HepG2 (cell line): ENCODE results near the gene TLNRD1. TPM values are rescaled to one million over a fixed set of nuclear protein-coding genes. Genes with fewer than 3 reads are reported as not detected.

ENCODE experiments used
- ATAC-seq: fragments of 200-7000 bp; cut with Tn5 transposase; 3 replicates; pipeline ENCODE4 v1.9.1; 2020; ENCODE audit warnings: mild to moderate bottlenecking, moderate library complexity
- BruUV-seq: library from RNA; stranded (reverse); fragments of 400-500 nt; replicated peaks from 2 replicates; lab custom pipeline; 2021; lab: Mats Ljungman, UMichigan
- CTCF ChIA-PET: fragments of 300-600 bp; formaldehyde crosslinking; extraction: SDS; loops from one replicate; lab custom pipeline; 2021; ENCODE audit warnings: low total read pairs, inconsistent platforms, low intra/inter-chr PET ratio; lab: Yijun Ruan, JAX
- POLR2A ChIA-PET: fragments of 350-600 bp; sonication (Branson Sonifier 250); formaldehyde crosslinking; loops from one replicate; lab custom pipeline; 2020; ENCODE audit warnings: antibody characterized with exemption, inconsistent platforms; lab: Yijun Ruan, JAX
- DNase-seq: peaks from one replicate; pipeline ENCODE4 v3.0.0-alpha.2; 2015; ENCODE audit warnings: low spot score
- FAIRE-seq: peaks from 3 replicates; lab custom pipeline; 2011; peaks lifted over from hg19 to GRCh38; lab: Jason Lieb, UNC
- H2AFZ ChIP-seq: one replicate; pipeline ENCODE4 v1.6.1; 2011; ENCODE audit warnings: low read length, inconsistent platforms
- H3K27ac ChIP-seq: fragments of 300-600 bp; 3 replicates; pipeline ENCODE4 v1.8.0; 2011; ENCODE audit warnings: mixed run types, mild to moderate bottlenecking, mixed read lengths, low read length, inconsistent platforms; ENCODE audit not compliant: insufficient read depth; ENCODE audit errors: extremely low read length
- H3K27me3 ChIP-seq, 2 experiments: fragments of 200-600 bp in 1 of 2; 2 replicates in 1 of 2; 3 replicates in 1 of 2; pipeline versions ENCODE4 v1.6.0 to v1.8.0; 2011; ENCODE audit warnings: low read length in 2 of 2, mild to moderate bottlenecking in 2 of 2, moderate library complexity in 2 of 2, inconsistent platforms in 1 of 2; ENCODE audit not compliant: insufficient read depth in 2 of 2, control insufficient read depth in 1 of 2
- H3K36me3 ChIP-seq, 2 experiments: fragments of 200-600 bp in 1 of 2; replicated peaks in 1 of 2; 2 replicates in 1 of 2; 3 replicates in 1 of 2; pipeline versions ENCODE4 v1.5.1 to v1.8.0; 2011; ENCODE audit warnings: low read length in 2 of 2, inconsistent platforms in 1 of 2; ENCODE audit not compliant: insufficient read depth in 2 of 2, control insufficient read depth in 1 of 2
- H3K4me1 ChIP-seq: 2 replicates; pipeline ENCODE4 v1.5.1; 2012; ENCODE audit warnings: low read length, inconsistent platforms; ENCODE audit not compliant: insufficient read depth
- H3K4me2 ChIP-seq: 2 replicates; pipeline ENCODE4 v1.6.0; 2011; ENCODE audit warnings: low read depth, low read length, inconsistent platforms
- H3K4me3 ChIP-seq, 3 experiments: fragments of 200-600 bp in 1 of 3; sonication (generic), shearing (Covaris generic) in 1 of 3; replicated peaks in 1 of 3; 2 replicates each; pipeline ENCODE4 v1.5.1; 2011 to 2016; ENCODE audit warnings: low read length in 3 of 3, inconsistent platforms in 2 of 3, low read depth in 2 of 3, mild to moderate bottlenecking in 2 of 3, control low read depth in 1 of 3, mixed read lengths in 1 of 3; ENCODE audit not compliant: insufficient read depth in 1 of 3
- H3K79me2 ChIP-seq: one replicate; pipeline ENCODE4 v1.6.1; 2011; ENCODE audit warnings: low read length, inconsistent platforms; ENCODE audit not compliant: insufficient read depth
- H3K9ac ChIP-seq: 2 replicates; pipeline ENCODE4 v1.6.0; 2011; ENCODE audit warnings: mild to moderate bottlenecking, low read depth, low read length, inconsistent platforms; ENCODE audit not compliant: insufficient read depth
- H3K9me3 ChIP-seq: 2 replicates; pipeline ENCODE4 v1.5.1; 2012; ENCODE audit warnings: mild to moderate bottlenecking, low read length
- H4K20me1 ChIP-seq: 2 replicates; pipeline ENCODE4 v1.6.0; 2011; ENCODE audit warnings: inconsistent platforms, mild to moderate bottlenecking, low read length, moderate library complexity; ENCODE audit not compliant: insufficient read depth
- ARID5B ChIP-seq: IDR thresholded peaks from 2 replicates; pipeline ENCODE4 v1.4.0; 2020; ENCODE audit warnings: mild to moderate bottlenecking, missing genetic modification reagents
- BORCS8-MEF2B ChIP-seq: sonication (generic); formaldehyde crosslinking; IDR thresholded peaks from 2 replicates; pipeline ENCODE4 v1.8.0; 2022; ENCODE audit warnings: mild to moderate bottlenecking, missing genetic modification reagents
- CHD4 ChIP-seq: fragments of 200-600 bp; sonication (generic); IDR thresholded peaks from 2 replicates; pipeline ENCODE4 v1.7.0; 2017; ENCODE audit warnings: mild to moderate bottlenecking, low read length, borderline replicate concordance
- EED ChIP-seq: sonication (generic); formaldehyde crosslinking; IDR thresholded peaks from 2 replicates; pipeline ENCODE4 v1.5.0; 2020; ENCODE audit warnings: mild to moderate bottlenecking, missing genetic modification reagents
- IRF2 ChIP-seq: IDR thresholded peaks from 2 replicates; pipeline ENCODE4 v1.6.1; 2018; ENCODE audit warnings: missing genetic modification reagents, missing compliant biosample characterization
- NR2F2 ChIP-seq: IDR thresholded peaks from 2 replicates; pipeline ENCODE4 v1.6.1; 2012; ENCODE audit warnings: low read depth, inconsistent platforms, borderline replicate concordance
- PRMT3 ChIP-seq: sonication (generic); formaldehyde crosslinking; IDR thresholded peaks from 2 replicates; pipeline ENCODE4 v1.8.1; 2022; ENCODE audit warnings: low read depth, mild to moderate bottlenecking, moderate library complexity, missing genetic modification reagents, borderline replicate concordance
- PTBP1 ChIP-seq: fragments of 200-400 bp; formaldehyde crosslinking; IDR thresholded peaks from 2 replicates; pipeline ENCODE4 v1.6.1; 2018; ENCODE audit warnings: low read length, low read depth; ENCODE audit not compliant: poor library complexity, severe bottlenecking
- SCMH1 ChIP-seq: sonication (generic); formaldehyde crosslinking; IDR thresholded peaks from 2 replicates; pipeline ENCODE4 v1.9.0; 2021; ENCODE audit warnings: missing genetic modification reagents, mild to moderate bottlenecking, borderline replicate concordance
- ZNF12 ChIP-seq: sonication (generic); formaldehyde crosslinking; IDR thresholded peaks from 2 replicates; pipeline ENCODE4 v1.5.0; 2020; ENCODE audit warnings: missing genetic modification reagents
- ZNF318 ChIP-seq: sonication (generic); formaldehyde crosslinking; IDR thresholded peaks from 2 replicates; pipeline ENCODE4 v1.4.0; 2020; ENCODE audit warnings: mild to moderate bottlenecking, missing genetic modification reagents
- WGBS: methylation state at CpG from one replicate; pipeline ENCODE4 v1.1.6; 2017; ENCODE audit warnings: low lambda C conversion rate; 5-methylcytosine and 5-hydroxymethylcytosine counted together
- in situ Hi-C: cut with HindIII; loops from 2 replicates; pipeline ENCODE4 v1.10.0; 2017; ENCODE audit warnings: low pct_unique_long_range_greater_than_20kb; ENCODE audit not compliant: extremely low pct_ligation_motif_present
- intact Hi-C: fragments of 100-400 bp; cut with micrococcal nuclease; formaldehyde crosslinking; loops from one replicate; pipeline ENCODE4 v1.10.0; 2022; ENCODE audit not compliant: unreplicated experiment
- polyA plus RNA-seq, 8 experiments: library from polyadenylated mRNA; depleted of rRNA in 3 of 8; stranded (reverse) in 7 of 8; unstranded in 1 of 8; fragments of >200 nt; fragmentation: Illumina TruSeq in 4 of 8; extraction: Trizol in 4 of 8; gene quantifications; 2 replicates each; pipeline versions ENCODE4 v1.2.1 to v1.2.3, GENCODE V29; 2011 to 2016; ENCODE audit warnings: low read depth in 4 of 8, missing spikeins in 1 of 8, mixed read lengths in 1 of 8; ENCODE audit not compliant: insufficient read depth in 1 of 8
- total RNA-seq, 5 experiments: library from RNA; depleted of rRNA; stranded (reverse); fragments of >200 nt; fragmentation: Illumina TruSeq; extraction: Trizol; gene quantifications; 2 replicates each; pipeline ENCODE4 v1.2.3, GENCODE V29; 2016; ENCODE audit warnings: low read depth in 1 of 5

Gene TLNRD1
- total and polyA plus RNA-seq, 2 of the 13 experiments (the other 11 are each of a cell fraction or from before 2014, with no cell fraction given): 3.4 to 5.3 TPM

GRCh38 chr15:81029414-81030300 is 28.9 kb downstream of the TLNRD1 start:
- ATAC-seq (no peak), DNase-seq (no peak), FAIRE-seq (no peak)
- H3K4me1 ChIP-seq: no peaks in the 10 kb centered on the region; the same call in 1 of the 2 replicates
- 12% methylated on average over 3 of the region's 3 CpGs for WGBS
- no peaks in the 10 kb centered on the region for H3K79me2 ChIP-seq
- no peak overlapping the region for H2AFZ ChIP-seq
- intact Hi-C loops (no loop called here), in situ Hi-C loops (no loop called here)
- ChIA-PET POLR2A (no interaction called here), CTCF (no interaction called here)
- no peaks in the 10 kb centered on the region; a peak in 1 of 5 replicates for H3K27me3 ChIP-seq
- no peak overlapping the region for H3K4me2 ChIP-seq
- no peaks in the 10 kb centered on the region for H4K20me1 ChIP-seq
- H3K9me3 ChIP-seq: no peaks in the 10 kb centered on the region
- H3K27ac ChIP-seq: no peak overlapping the region
- BruUV-seq: no TSS peak
- H3K9ac ChIP-seq: no peak overlapping the region
- no peak overlapping the region for H3K4me3 ChIP-seq
- no peaks in the 10 kb centered on the region for H3K36me3 ChIP-seq
- TF ChIP-seq IRF2 (CRISPR knock-in tag) (no peak), ARID5B (CRISPR knock-in tag) (no peak), PRMT3 (CRISPR knock-in tag) (no peak), EED (CRISPR knock-in tag) (no peak), BORCS8-MEF2B (CRISPR knock-in tag) (no peak), SCMH1 (no peak), PTBP1 (no peak), ZNF12 (peak; percentile 95), CHD4 (no peak), ZNF318 (no peak), NR2F2 (no peak)
